ENCODE measurements around the gene ELF1. TPM values are rescaled to one million over a fixed set of nuclear protein-coding genes. Genes with fewer than 3 reads are reported as not detected.

Gene ELF1
- total and polyA plus RNA-seq, 2 of the 8 experiments (the other 6 are each of a cell fraction or from before 2014, with no cell fraction given) = 5.6 to 18.2 TPM

GRCh38 chr13:41061075-41061913, 42.2 kb upstream of the ELF1 start, which contains the start of gene WBP4 (continued):
- TF ChIP-seq CHD7 (IDR thresholded peaks at IDR 0.05; ENCODE audit: insufficient replicate concordance, low read length) = no peak
- TF ChIP-seq TAF7 (optimal IDR thresholded peaks at IDR 0.05; ENCODE audit: borderline replicate concordance, low read depth, low read length) = peak; percentile 0
- no peak for TF ChIP-seq CBX8 (IDR thresholded peaks at IDR 0.05; ENCODE audit: borderline replicate concordance, low read depth, low read length)
- peak; percentile 70; the same call in 1 of the 2 replicates for TF ChIP-seq CHD2 (IDR thresholded peaks at IDR 0.05; ENCODE audit: low read length)
- no peak for TF ChIP-seq JUN (IDR thresholded peaks at IDR 0.05; ENCODE audit: low read depth, low read length)
- no peak for TF ChIP-seq RNF2 (IDR thresholded peaks at IDR 0.05; ENCODE audit: borderline replicate concordance, low read depth, low read length, missing control alignments, poor library complexity, severe bottlenecking)
- no peak for TF ChIP-seq RXRA (IDR thresholded peaks at IDR 0.05; ENCODE audit: insufficient read depth, low read depth, low read length)
